Panc1 (cell line): ENCODE data around the gene TRABD2A.

Experiments used
- POLR2AphosphoS5 ChIP-seq: IDR thresholded peaks from 2 replicates; pipeline ENCODE4 v1.6.1; 2012; ENCODE audit warnings: mild to moderate bottlenecking, low read depth, low read length, moderate library complexity
- SIN3A ChIP-seq: IDR thresholded peaks from 2 replicates; pipeline ENCODE4 v1.6.1; 2012; ENCODE audit warnings: low read depth, mild to moderate bottlenecking, low read length, moderate library complexity, borderline replicate concordance; ENCODE audit not compliant: insufficient read depth
- TCF7L2 ChIP-seq: IDR thresholded peaks from 2 replicates; pipeline ENCODE4 v1.6.1; 2011; ENCODE audit warnings: mild to moderate bottlenecking, low read depth, low read length, inconsistent platforms
- TF ChIP-seq, protein P1 (sequence below): fragments of 450-650 bp; IDR thresholded peaks from 2 replicates; pipeline ENCODE4 v1.5.1; 2017; ENCODE audit warnings: mild to moderate bottlenecking

DNA sequence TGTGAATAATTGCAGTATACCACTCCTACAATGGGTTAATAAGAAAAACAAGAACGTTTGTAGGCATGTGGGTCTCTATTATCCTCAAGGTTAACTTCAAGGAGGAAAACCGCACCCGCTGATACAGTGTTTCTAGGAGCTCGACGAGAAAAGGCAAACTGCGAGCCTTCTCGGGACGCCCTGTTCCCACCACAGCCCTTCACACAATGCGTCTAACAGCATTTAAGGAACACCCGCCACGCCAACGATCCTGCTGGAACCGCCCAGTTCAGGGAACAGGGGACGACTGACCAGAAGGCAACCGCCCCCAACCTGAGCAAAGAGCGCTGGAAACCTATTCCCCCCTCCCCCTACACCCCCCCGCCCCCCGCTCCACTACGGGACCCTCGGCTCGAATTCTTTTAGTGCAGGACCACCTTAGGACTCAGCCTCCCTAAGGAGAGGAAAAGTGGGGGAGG, 23.9 kb upstream of the TRABD2A start:
- TF ChIP-seq, protein P1, sequence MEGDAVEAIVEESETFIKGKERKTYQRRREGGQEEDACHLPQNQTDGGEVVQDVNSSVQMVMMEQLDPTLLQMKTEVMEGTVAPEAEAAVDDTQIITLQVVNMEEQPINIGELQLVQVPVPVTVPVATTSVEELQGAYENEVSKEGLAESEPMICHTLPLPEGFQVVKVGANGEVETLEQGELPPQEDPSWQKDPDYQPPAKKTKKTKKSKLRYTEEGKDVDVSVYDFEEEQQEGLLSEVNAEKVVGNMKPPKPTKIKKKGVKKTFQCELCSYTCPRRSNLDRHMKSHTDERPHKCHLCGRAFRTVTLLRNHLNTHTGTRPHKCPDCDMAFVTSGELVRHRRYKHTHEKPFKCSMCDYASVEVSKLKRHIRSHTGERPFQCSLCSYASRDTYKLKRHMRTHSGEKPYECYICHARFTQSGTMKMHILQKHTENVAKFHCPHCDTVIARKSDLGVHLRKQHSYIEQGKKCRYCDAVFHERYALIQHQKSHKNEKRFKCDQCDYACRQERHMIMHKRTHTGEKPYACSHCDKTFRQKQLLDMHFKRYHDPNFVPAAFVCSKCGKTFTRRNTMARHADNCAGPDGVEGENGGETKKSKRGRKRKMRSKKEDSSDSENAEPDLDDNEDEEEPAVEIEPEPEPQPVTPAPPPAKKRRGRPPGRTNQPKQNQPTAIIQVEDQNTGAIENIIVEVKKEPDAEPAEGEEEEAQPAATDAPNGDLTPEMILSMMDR = no peak
- TF ChIP-seq TCF7L2 (no peak), POLR2AphosphoS5 (no peak), SIN3A (no peak)
